H1 (cell line): ENCODE measurements around the gene PDZD11. TPM values are rescaled to one million over a fixed set of nuclear protein-coding genes. Genes with fewer than 3 reads are reported as not detected.

Source experiments
- BCL11A ChIP-seq, 2 experiments: IDR thresholded peaks; one replicate each; pipeline ENCODE4 v1.6.1; 2011; ENCODE audit warnings: low read depth in 2 of 2, low read length in 2 of 2, mild to moderate bottlenecking in 2 of 2
- KDM1A ChIP-seq: fragments of 200-600, 300-600 bp; sonication (generic); IDR thresholded peaks from 2 replicates; pipeline ENCODE4 v1.7.1; 2016; ENCODE audit warnings: mild to moderate bottlenecking, low read length, borderline replicate concordance
- POLR2A ChIP-seq, 2 experiments: IDR thresholded peaks; 1 replicate in 1 of 2; 2 replicates in 1 of 2; pipeline ENCODE4 v1.6.1; 2011; ENCODE audit warnings: low read depth in 2 of 2, low read length in 2 of 2, mild to moderate bottlenecking in 2 of 2; ENCODE audit errors: control extremely low read depth in 1 of 2
- POLR2AphosphoS5 ChIP-seq: IDR thresholded peaks from 2 replicates; pipeline ENCODE4 v1.6.1; 2011; ENCODE audit warnings: low read depth, low read length
- RFX5 ChIP-seq: IDR thresholded peaks from 2 replicates; pipeline ENCODE4 v1.6.1; 2011; ENCODE audit warnings: low read depth, low read length, improper control_type of control experiment, borderline replicate concordance
- RXRA ChIP-seq: IDR thresholded peaks from 2 replicates; pipeline ENCODE4 v1.6.1; 2011; ENCODE audit warnings: low read depth, mild to moderate bottlenecking, low read length, moderate library complexity; ENCODE audit not compliant: insufficient read depth
- SRF ChIP-seq: IDR thresholded peaks from 2 replicates; pipeline ENCODE4 v1.6.1; 2011; ENCODE audit warnings: mild to moderate bottlenecking, low read depth, low read length, moderate library complexity
- SUZ12 ChIP-seq: fragments of 200-600 bp; sonication (generic); IDR thresholded peaks from 2 replicates; pipeline ENCODE4 v1.6.1; 2012; ENCODE audit warnings: mild to moderate bottlenecking, inconsistent platforms, low read length, moderate library complexity, mixed read lengths
- TAF1 ChIP-seq: IDR thresholded peaks from 2 replicates; pipeline ENCODE4 v1.6.1; 2011; ENCODE audit warnings: mild to moderate bottlenecking, low read depth, low read length
- polyA plus RNA-seq, 7 experiments: library from polyadenylated mRNA; depleted of rRNA in 3 of 7; stranded (reverse) in 5 of 7; unstranded in 2 of 7; fragments of >200 nt in 5 of 7; fragments of 200-250 nt in 2 of 7; gene quantifications; 1 replicate in 5 of 7; 2 replicates in 1 of 7; 4 replicates in 1 of 7; pipeline versions ENCODE4 v1.2.1 to v1.2.3, GENCODE V29; 2011 to 2013; ENCODE audit warnings: missing spikeins in 2 of 7, mixed read lengths in 2 of 7
- total RNA-seq: library from RNA; stranded (reverse); fragmentation: NEBNext Ultra II Directional; extraction: Animal tissue kit (Norgen Biotek cat#: 25700); gene quantifications from 2 replicates; pipeline ENCODE4 v1.2.1, GENCODE V29; 2021

PDZD11 gene
- total and polyA plus RNA-seq, 2 of the 8 experiments (the other 6 are each of a cell fraction or from before 2014, with no cell fraction given), result 31.5 to 55.9 TPM

- no peak for TF ChIP-seq RFX5
- TF ChIP-seq POLR2A (IDR thresholded peaks at IDR 0.05; ENCODE audit: control extremely low read depth in 1 of 2, low read depth in 2 of 2, low read length in 2 of 2), result no peak
- TF ChIP-seq KDM1A, result no peak
- no peak for TF ChIP-seq SUZ12
- TF ChIP-seq RXRA, result no peak
- TF ChIP-seq BCL11A (IDR thresholded peaks at IDR 0.05; ENCODE audit: low read depth in 2 of 2, low read length in 2 of 2), result no peak
- TF ChIP-seq POLR2AphosphoS5, result no peak
- no peak for TF ChIP-seq TAF1
- no peak for TF ChIP-seq SRF
These were observed 33.1 kb upstream of the PDZD11 start (continued) for GRCh38 chrX:70322784-70323183.
